AG20443 (cell line): ENCODE data around the gene IREB2.
"Not testable (repeated sequence)": the region's sequence is repeated elsewhere in the genome, so short reads cannot be mapped to it uniquely, and the experiment has no call there.

ENCODE experiments used
- DNase-seq: peaks from one replicate; pipeline ENCODE4 v3.0.0; 2012; ENCODE audit warnings: low spot score, mixed read lengths

The IREB2 gene

GRCh38 chr15:78407608-78408354 lies 30.2 kb upstream of the IREB2 start:
- no peak for DNase-seq

- no peak for DNase-seq
These were observed 29.7 kb upstream of the IREB2 start for GRCh38 chr15:78408355-78408640.

DNA sequence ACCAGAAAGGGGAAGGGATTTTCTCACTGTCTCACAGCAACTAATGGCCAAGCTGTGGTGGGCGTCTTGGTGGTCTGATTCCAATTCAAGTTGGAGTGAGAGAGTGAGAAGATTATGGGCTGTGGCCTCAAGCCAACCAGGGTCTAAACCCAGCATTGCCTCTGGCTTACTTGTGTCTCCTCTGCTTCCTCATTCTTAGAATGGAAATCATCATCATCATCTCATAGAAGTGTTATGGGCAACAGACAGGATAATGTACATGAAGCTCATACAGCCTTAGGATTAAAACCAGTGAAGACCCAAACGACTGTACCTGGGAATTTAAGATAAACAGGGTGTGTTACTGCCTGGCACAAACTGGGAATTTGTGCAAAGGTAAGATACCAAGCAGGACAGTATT lies 29.1 kb upstream of the IREB2 start:
- DNase-seq, result no peak

GRCh38 chr15:78411061-78411460 lies 27.0 kb upstream of the IREB2 start:
- DNase-seq, result no peak

DNA sequence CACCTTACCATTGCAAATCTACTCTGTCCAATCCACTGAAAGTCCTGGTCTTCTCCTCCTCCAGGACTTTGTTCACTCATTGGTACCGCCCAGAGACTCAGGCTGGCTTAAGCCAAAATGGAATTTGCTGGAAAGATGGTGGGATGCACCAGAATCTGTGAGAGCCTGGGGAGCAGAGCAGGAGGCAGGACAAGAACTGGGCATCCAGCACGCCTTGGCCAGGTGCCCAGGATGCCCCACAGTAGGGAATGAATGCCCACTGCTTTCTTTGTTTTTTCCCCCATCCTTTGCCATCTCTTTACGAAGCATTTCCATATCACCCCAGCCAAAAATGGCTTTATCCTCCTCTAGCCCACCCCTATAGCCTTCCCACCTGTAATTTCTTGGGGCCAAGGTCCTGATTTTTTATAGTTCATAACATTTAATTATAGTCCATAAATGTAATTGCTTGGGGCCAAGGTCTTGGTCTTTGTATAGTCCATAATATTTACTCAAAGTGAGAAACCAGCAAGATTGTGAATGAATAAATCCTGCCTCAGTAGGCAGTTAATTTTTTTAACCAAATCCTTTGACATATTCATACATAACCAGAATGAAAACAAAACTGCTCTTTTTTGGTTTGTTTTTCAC lies 23.3 kb upstream of the IREB2 start:
- DNase-seq, result no peak

DNA sequence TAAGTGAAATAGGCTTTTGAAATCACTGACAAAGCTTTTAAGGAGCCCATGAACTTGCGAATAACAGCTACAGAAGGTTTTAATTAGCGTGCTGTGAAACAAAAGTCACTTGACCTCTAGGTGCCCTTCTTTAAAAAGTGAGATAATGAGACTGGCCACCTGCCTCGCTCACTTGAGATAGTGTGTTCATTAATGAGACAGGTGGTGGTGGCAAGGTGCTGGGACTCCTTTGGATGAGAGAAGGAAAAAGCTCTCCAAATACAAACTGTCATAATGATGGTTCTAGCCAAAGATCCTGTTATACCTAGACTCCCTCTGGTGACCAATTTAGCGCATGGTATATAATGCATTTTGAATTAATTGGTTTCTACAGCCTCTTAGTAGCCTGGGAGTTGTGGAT lies 22.7 kb upstream of the IREB2 start:
- DNase-seq, result peak; percentile 20

DNA sequence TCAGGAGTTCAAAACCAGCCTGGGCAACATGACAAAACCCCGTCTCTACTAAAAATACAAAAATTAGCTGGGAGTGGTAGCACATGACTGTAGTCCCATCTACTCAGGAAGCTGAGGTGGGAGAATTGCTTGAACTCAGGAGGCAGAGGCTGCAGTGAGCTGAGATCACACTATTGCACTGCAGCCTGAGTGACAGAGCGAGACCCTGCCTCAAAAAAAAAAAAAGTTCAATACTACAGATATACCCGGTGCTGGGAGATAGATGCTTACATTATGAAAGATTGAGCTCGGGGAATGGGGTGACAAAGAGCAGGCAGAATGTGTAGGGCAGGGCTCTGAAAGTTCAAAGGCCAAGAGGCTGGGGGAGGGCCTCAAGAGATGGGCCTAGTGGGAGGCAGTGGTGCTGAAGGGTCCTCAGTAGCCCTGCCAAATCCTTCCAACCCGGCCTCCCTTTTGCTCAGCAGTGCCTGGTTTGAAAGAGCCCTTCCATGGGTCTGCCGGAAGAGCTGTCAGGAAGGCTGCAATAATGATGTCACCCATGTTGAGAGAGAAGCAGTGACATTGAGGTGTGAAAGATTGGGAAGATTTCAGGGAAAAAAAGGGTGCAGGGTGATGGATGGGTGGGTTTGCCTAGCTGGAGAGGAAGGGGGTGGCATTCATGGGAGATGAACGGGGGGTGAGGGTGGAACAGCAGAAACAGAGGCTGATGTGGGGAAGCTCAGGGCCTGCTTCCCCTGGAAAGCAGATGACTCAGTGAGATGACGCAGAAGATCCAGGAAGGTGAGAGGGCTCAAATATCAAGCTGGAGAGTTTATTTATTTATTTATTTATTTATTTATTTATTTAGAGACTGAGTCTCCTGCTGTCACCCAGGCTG lies 20.0 kb upstream of the IREB2 start:
- no peak for DNase-seq

- DNase-seq, result no peak
These were observed 19.3 kb upstream of the IREB2 start for GRCh38 chr15:78418686-78419085.

DNA sequence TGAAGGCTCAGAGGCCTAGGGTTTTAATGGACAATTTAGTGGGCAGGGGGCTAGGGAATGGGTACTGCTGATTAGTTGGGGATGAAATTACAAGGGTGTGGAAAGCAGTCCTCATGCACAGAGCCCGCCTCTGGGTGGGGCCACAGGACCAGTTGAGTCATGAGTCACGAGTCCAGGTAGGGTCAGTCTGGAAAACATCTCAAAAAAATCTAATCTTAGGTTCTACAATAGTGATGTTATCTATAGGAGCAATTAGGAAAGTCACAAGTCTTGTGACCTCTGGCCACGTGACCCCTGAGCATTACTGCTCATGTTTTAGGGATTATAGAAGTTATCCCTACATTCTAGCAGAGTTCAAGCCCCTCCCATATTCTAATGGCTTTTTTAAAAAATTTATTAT lies 18.6 kb upstream of the IREB2 start:
- DNase-seq, result no peak

GRCh38 chr15:78420220-78420619 lies 17.8 kb upstream of the IREB2 start:
- no peak for DNase-seq

DNA sequence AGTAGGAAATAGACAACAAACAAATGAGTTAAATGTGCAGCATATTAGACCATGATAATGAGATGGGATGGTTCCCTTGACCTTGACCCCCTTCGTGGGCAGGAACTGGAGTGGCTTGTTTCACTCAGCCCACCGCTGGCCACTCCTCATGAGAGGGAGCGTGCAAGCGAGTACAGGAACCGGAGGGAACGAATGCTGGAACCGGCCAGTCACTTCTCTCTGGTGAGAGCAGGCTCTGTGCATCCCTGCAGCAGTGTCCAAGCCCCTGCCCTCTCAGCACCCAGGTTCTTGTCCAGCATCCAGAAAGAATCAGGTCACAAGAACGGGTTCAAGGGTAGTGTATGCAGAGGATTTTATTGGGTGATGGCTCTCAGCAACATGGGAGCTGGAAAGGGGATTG lies 17.2 kb upstream of the IREB2 start:
- no peak for DNase-seq

DNA sequence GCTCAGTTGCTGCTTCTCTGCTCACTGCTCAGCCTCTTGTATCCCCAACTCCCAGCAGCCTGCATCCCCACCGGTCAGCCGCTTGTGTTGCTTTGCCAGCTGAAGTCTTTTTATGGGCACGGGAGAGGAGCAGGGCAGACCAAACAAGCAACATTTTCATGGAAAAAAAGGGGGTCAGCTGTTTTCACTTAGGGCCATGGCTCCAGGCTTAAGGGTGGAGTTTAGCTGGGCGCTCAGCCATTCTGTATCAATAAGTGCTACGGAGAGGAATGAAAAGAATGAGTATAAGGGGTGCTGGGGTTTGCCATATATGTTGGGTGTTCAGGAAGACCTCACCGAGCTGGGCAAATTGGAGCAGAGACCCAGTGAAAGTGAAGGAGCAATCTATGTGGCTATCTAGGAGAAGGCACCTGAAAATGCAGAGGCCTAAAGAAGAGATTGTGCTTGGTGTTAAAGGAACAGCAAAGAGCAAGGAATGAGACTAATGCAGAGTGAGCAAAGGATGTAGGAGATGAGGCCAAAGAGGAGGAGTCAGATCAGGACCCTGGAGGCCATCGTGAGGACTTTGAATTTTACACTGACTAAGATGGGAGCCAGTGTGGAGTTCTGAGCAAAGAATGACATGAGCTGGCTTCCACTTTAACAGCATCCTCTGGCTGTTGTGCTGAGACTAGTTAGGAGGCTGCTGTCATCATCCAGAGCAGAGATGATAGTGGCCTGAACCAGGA lies 16.6 kb upstream of the IREB2 start:
- peak; percentile 58 for DNase-seq

DNA sequence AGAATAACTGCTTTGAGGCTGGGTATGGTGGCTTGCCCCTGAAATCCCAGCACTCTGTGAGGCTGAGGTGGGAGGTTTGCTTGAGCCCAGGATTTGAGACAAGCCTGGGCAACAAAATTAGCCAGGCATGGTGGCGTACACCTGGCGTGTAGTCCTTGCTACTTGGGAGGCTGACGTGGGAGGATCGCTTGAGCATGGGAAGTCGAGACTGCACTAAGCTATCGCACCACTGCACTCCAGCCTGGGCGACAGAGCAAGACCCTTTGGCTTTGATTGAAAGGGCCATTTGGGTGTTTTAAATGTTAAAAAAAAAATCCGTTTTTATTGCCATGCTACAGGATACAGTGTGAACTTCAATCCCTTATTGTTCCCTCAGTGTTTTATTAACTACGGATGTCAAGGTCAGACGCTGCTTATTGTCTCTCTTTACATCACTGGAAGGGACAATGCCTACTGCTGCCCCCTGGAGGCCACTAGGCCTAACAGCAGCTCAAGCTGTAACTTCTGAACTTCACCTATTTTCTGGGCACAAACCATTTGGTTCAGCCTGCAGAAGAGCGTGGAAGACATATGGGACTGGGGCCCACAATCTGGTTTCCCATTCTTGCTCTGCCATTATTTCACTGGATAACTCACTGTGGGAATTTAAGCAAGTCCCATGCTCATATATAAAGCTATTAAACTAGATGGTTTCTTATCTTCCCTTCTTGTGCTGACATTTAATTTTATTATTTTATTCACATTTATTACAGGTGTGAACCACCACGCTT lies 15.3 kb upstream of the IREB2 start:
- peak; percentile 79 for DNase-seq

GRCh38 chr15:78424673-78425072 lies 13.3 kb upstream of the IREB2 start:
- no peak for DNase-seq

- DNase-seq, result no peak
These were observed 12.4 kb upstream of the IREB2 start for GRCh38 chr15:78425643-78426042.

DNA sequence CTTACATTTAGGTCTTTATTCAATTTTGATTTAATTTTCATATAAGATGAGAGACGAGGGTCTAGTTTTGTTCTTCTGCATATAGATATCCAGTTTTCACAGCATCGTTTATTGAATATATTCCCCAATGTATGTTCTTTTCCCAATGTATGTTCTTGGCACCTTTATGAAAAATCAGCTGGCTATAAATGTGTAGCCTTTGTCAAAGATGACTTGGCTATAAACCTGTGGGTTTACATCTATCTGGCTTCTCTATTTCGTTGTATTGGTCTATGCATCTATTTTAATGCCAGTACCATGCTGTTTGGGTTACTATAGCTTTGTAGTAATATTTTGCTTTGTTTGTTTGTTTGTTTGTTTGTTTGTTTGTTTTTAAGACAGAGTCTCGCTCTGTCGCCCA lies 11.7 kb upstream of the IREB2 start:
- DNase-seq, result no peak

DNA sequence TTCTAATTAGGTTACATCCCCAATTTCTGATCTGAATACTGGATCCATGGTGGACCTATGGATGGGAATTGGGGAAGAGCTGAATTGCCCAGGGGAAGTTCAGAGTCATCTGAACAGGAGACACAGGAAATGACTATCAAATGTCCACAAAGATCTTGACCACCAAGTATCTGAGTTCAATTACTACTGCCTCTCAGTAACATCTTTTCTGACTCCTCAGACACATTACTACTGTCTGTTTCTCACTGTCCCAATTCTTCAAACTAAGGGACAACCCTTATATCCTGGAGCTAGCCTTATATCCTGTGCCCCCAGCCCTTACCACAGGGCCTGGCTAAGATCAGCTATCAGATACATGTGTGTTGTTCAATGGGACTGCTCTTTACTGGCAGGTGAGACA lies 10.1 kb upstream of the IREB2 start:
- no peak for DNase-seq

- DNase-seq, result no peak
These were observed 8.5 kb upstream of the IREB2 start for GRCh38 chr15:78429477-78429876.

GRCh38 chr15:78431955-78432354 lies 6.1 kb upstream of the IREB2 start:
- DNase-seq, result no peak

GRCh38 chr15:78432664-78433063 lies 5.4 kb upstream of the IREB2 start:
- no peak for DNase-seq

DNA sequence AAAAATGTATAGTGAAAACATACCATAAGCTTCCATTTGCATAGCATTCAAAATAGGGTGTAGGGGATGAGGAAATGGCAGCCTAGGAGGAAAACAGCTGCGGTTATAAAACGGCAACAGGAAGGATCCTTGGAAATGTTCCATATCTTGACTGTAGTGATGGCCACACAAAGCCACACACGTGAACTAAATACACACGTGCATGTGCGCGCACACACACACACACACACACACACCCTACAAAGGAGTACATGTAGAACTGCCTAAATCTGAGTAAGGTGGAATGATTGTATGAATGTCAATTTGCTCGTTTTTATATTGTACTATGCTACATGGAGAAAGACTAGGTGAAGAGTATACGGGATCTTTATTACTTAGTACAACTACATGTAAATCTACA lies 3.9 kb upstream of the IREB2 start:
- no peak for DNase-seq

DNA sequence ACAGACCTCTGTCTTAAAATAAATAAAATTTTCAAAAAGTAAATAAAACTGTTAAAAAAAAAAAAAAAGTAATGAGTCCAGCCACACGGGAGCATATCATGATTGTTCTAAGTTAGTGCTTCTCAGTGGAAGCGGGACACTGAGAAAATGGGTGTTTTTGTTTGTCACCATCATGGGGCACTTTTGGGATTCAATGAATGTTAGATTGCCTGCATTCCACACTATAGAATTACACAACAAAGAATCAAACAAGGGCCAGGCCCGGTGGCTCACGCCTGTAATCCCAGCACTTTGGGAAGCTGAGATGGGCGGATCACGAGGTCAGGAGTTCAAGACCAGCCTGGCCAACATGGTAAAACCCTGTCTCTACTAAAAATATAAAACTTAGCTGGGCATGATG lies 3.3 kb upstream of the IREB2 start:
- not testable (repeated sequence) for DNase-seq
